Trophoblast cell (in vitro differentiated cells and primary cell): ENCODE data around the gene KIFC3.

Source experiments
- DNase-seq, 2 donors: peaks; one replicate each; pipeline ENCODE4 v3.0.0-alpha.2; 2016
- H2AFZ ChIP-seq: 2 replicates; pipeline ENCODE4 v1.6.1; 2013; ENCODE audit warnings: low read length, moderate library complexity, mild to moderate bottlenecking; ENCODE audit not compliant: insufficient read depth, poor library complexity
- H2AK5ac ChIP-seq: 2 replicates; pipeline ENCODE4 v1.6.1; 2013; ENCODE audit warnings: mild to moderate bottlenecking, low read length
- H2BK120ac ChIP-seq: 2 replicates; pipeline ENCODE4 v1.6.1; 2013; ENCODE audit warnings: low read length, mild to moderate bottlenecking, moderate library complexity; ENCODE audit not compliant: insufficient read depth, poor library complexity
- H2BK12ac ChIP-seq: 2 replicates; pipeline ENCODE4 v1.6.1; 2013; ENCODE audit warnings: mild to moderate bottlenecking, low read length, moderate library complexity
- H2BK5ac ChIP-seq: 2 replicates; pipeline ENCODE4 v1.6.1; 2013; ENCODE audit warnings: low read length, low read depth, moderate library complexity, mild to moderate bottlenecking; ENCODE audit not compliant: poor library complexity
- H3K14ac ChIP-seq: 2 replicates; pipeline ENCODE4 v1.6.1; 2013; ENCODE audit warnings: mild to moderate bottlenecking, low read length
- H3K18ac ChIP-seq: 2 replicates; pipeline ENCODE4 v1.6.1; 2013; ENCODE audit warnings: mild to moderate bottlenecking, low read length
- H3K23ac ChIP-seq: 2 replicates; pipeline ENCODE4 v1.6.1; 2013; ENCODE audit warnings: low read length
- H3K27ac ChIP-seq: 2 replicates; pipeline ENCODE4 v1.5.1; 2013; ENCODE audit warnings: low read depth, mild to moderate bottlenecking, inconsistent platforms, low read length, moderate library complexity
- H3K27me3 ChIP-seq: 2 replicates; pipeline ENCODE4 v1.6.1; 2013; ENCODE audit warnings: inconsistent platforms, mild to moderate bottlenecking, low read length, moderate library complexity; ENCODE audit not compliant: insufficient read depth
- H3K36me3 ChIP-seq, 2 experiments: 1 replicate in 1 of 2; 2 replicates in 1 of 2; pipeline ENCODE4 v1.6.1; 2013; ENCODE audit warnings: low read length in 2 of 2, mild to moderate bottlenecking in 2 of 2, moderate library complexity in 1 of 2; ENCODE audit not compliant: insufficient read depth in 2 of 2, control insufficient read depth in 1 of 2
- H3K4ac ChIP-seq: 2 replicates; pipeline ENCODE4 v1.6.1; 2013; ENCODE audit warnings: low read depth, mild to moderate bottlenecking, low read length, moderate library complexity
- H3K4me1 ChIP-seq, 2 experiments: 1 replicate in 1 of 2; 2 replicates in 1 of 2; pipeline ENCODE4 v1.6.1; 2013; ENCODE audit warnings: low read length in 2 of 2, mild to moderate bottlenecking in 2 of 2, moderate library complexity in 1 of 2; ENCODE audit not compliant: insufficient read depth in 2 of 2, control insufficient read depth in 1 of 2
- H3K4me2 ChIP-seq: 2 replicates; pipeline ENCODE4 v1.6.1; 2013; ENCODE audit warnings: inconsistent platforms, mild to moderate bottlenecking, low read length, moderate library complexity
- H3K4me3 ChIP-seq: 2 replicates; pipeline ENCODE4 v1.5.1; 2013; ENCODE audit warnings: mild to moderate bottlenecking, low read depth, low read length, inconsistent platforms
- H3K79me1 ChIP-seq: one replicate; pipeline ENCODE4 v1.6.1; 2013; ENCODE audit warnings: low read length
- H3K79me2 ChIP-seq: 2 replicates; pipeline ENCODE4 v1.6.1; 2013; ENCODE audit warnings: low read length, mild to moderate bottlenecking; ENCODE audit not compliant: control insufficient read depth, insufficient read depth, poor library complexity
- H3K9ac ChIP-seq: 2 replicates; pipeline ENCODE4 v1.6.1; 2013; ENCODE audit warnings: mild to moderate bottlenecking, low read length
- H3K9me3 ChIP-seq: 2 replicates; pipeline ENCODE4 v1.6.1; 2013; ENCODE audit warnings: low read depth, mild to moderate bottlenecking, control low read depth, inconsistent platforms, low read length; ENCODE audit not compliant: insufficient read depth
- H4K12ac ChIP-seq: 2 replicates; pipeline ENCODE4 v1.6.1; 2013; ENCODE audit warnings: low read depth, mild to moderate bottlenecking, low read length, moderate library complexity
- H4K8ac ChIP-seq: 2 replicates; pipeline ENCODE4 v1.6.1; 2013; ENCODE audit warnings: low read depth, mild to moderate bottlenecking, low read length, moderate library complexity
- H4K91ac ChIP-seq: one replicate; pipeline ENCODE4 v1.6.1; 2013; ENCODE audit warnings: low read depth, mild to moderate bottlenecking, low read length, moderate library complexity
- WGBS: extraction: QIAGEN DNeasy Blood & Tissue Kit; methylation state at CpG from one replicate; pipeline ENCODE4 v1.1.7; 2013; ENCODE audit warnings: missing lambda C conversion rate; ENCODE audit not compliant: insufficient read length, insufficient coverage; ENCODE audit errors: extremely low coverage; 5-methylcytosine and 5-hydroxymethylcytosine counted together

The KIFC3 gene

GRCh38 chr16:57755061-57755684, 47.1 kb downstream of the KIFC3 start:
- no CpG with 5 or more reads among the region's 24 CpGs for WGBS
- Histone ChIP-seq H3K27me3 (no peaks in the 10 kb centered on the region), H3K4me3 (no peak overlapping the region), H4K12ac (no peak overlapping the region), H3K36me3 (peaks cover 42 to 43% of the 10 kb centered on the region in 2 experiments), H4K91ac (no peak overlapping the region), H2AFZ (no peak overlapping the region), H2BK120ac (no peak overlapping the region), H3K4me2 (no peak overlapping the region), H3K79me1 (peaks cover 3% of the 10 kb centered on the region), H4K8ac (no peak overlapping the region), H2AK5ac (no peak overlapping the region), H3K4ac (no peak overlapping the region), H3K4me1 (peaks cover 20 to 21% of the 10 kb centered on the region in 2 experiments), H3K18ac (no peak overlapping the region), H3K27ac (no peak overlapping the region), H3K14ac (no peak overlapping the region), H2BK12ac (no peak overlapping the region), H3K9me3 (peaks cover 2% of the 10 kb centered on the region), H3K23ac (no peak overlapping the region), H3K9ac (no peak overlapping the region), H2BK5ac (no peak overlapping the region), H3K79me2 (no peaks in the 10 kb centered on the region)
- DNase-seq, result no peak

GRCh38 chr16:57754354-57755060, 47.8 kb downstream of the KIFC3 start:
- H4K91ac ChIP-seq, result no peak overlapping the region
- no peak overlapping the region for H2BK120ac ChIP-seq
- H3K4ac ChIP-seq, result no peak overlapping the region
- no peak for DNase-seq
- no CpG with 5 or more reads among the region's 9 CpGs for WGBS
- H2BK12ac ChIP-seq, result no peak overlapping the region
- no peak overlapping the region for H2AK5ac ChIP-seq
- peaks cover 3% of the 10 kb centered on the region for H3K79me1 ChIP-seq
- no peak overlapping the region for H2AFZ ChIP-seq
- H3K27me3 ChIP-seq, result no peaks in the 10 kb centered on the region
- H3K27ac ChIP-seq, result no peak overlapping the region
- no peak overlapping the region for H2BK5ac ChIP-seq
- no peaks in the 10 kb centered on the region for H3K79me2 ChIP-seq
- peaks cover 40 to 41% of the 10 kb centered on the region in 2 experiments for H3K36me3 ChIP-seq
- H3K9me3 ChIP-seq, result peaks cover 2% of the 10 kb centered on the region
- no peak overlapping the region for H4K8ac ChIP-seq
- no peak overlapping the region for H3K18ac ChIP-seq
- no peak overlapping the region for H3K4me3 ChIP-seq
- H3K4me1 ChIP-seq, result peaks cover 13 to 15% of the 10 kb centered on the region in 2 experiments
- H3K4me2 ChIP-seq, result no peak overlapping the region
- H3K9ac ChIP-seq, result no peak overlapping the region
- H3K23ac ChIP-seq, result no peak overlapping the region
- no peak overlapping the region for H4K12ac ChIP-seq
- H3K14ac ChIP-seq, result no peak overlapping the region

- WGBS, result no CpG with 5 or more reads among the region's 32 CpGs
- Histone ChIP-seq H3K9ac (no peak overlapping the region), H3K27me3 (no peaks in the 10 kb centered on the region)
These were observed 48.6 kb downstream of the KIFC3 start for GRCh38 chr16:57753448-57754353.

DNA sequence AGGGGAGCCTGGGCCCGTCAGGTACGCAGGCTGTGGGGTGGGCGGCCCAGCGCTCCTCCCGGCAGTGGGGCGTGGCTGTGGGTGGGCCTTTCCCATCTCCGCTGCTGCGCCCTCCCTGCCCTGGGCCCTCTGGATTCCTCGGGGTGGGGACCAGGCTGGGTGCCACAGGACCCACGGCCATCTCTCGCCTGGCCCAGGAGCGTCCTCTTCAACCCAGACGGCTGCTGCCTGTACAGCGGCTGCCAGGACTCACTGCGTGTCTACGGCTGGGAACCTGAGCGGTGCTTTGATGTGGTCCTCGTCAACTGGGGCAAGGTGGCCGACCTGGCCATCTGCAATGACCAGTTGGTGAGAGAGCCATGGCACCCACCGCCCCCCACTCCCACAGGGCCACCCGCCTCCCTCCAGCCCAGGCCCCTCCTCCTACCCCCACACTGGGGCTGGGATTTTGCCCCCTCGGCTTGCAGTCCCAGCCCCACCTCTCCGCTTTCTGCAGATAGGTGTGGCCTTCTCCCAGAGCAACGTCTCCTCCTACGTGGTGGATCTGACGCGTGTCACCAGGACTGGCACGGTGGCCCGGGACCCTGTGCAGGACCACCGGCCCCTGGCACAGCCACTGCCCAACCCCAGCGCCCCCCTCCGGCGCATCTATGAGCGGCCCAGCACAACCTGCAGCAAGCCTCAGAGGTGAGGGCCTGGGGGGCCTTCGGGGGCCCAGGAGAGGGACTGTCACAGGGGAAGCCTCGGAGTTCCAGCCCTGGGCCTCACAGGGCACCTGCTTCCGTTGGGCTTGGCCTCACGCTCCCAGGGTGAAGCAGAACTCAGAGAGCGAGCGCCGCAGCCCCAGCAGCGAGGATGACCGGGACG, 49.5 kb downstream of the KIFC3 start:
- H3K4me1 ChIP-seq, result peaks cover 15 to 16% of the 10 kb centered on the region in 2 experiments
- no peak overlapping the region for H3K27ac ChIP-seq
- H3K36me3 ChIP-seq, result peaks cover 31% of the 10 kb centered on the region in 2 experiments
- no peak overlapping the region for H4K91ac ChIP-seq
- no peak overlapping the region for H4K8ac ChIP-seq
- no CpG with 5 or more reads among the region's 44 CpGs for WGBS
- no peaks in the 10 kb centered on the region for H3K79me2 ChIP-seq
- H3K4me3 ChIP-seq, result no peak overlapping the region
- DNase-seq, result no peak
- no peak overlapping the region for H3K9ac ChIP-seq
- no peak overlapping the region for H2AFZ ChIP-seq
- H3K4ac ChIP-seq, result no peak overlapping the region
- no peaks in the 10 kb centered on the region for H3K27me3 ChIP-seq
- peaks cover 2% of the 10 kb centered on the region for H3K9me3 ChIP-seq
- no peak overlapping the region for H2AK5ac ChIP-seq
- H2BK12ac ChIP-seq, result no peak overlapping the region
- H3K79me1 ChIP-seq, result peaks cover 2% of the 10 kb centered on the region
- H4K12ac ChIP-seq, result no peak overlapping the region
- no peak overlapping the region for H3K23ac ChIP-seq
- no peak overlapping the region for H3K14ac ChIP-seq
- no peak overlapping the region for H2BK5ac ChIP-seq
- no peak overlapping the region for H3K18ac ChIP-seq
- no peak overlapping the region for H3K4me2 ChIP-seq
- H2BK120ac ChIP-seq, result no peak overlapping the region

More at GRCh38 chr16:57753448-57754353, 48.6 kb downstream of the KIFC3 start:
- Histone ChIP-seq H2AFZ (no peak overlapping the region), H3K9me3 (peaks cover 2% of the 10 kb centered on the region), H3K4me1 (peaks cover 12 to 14% of the 10 kb centered on the region in 2 experiments), H2BK12ac (no peak overlapping the region), H4K8ac (no peak overlapping the region), H3K27ac (no peak overlapping the region), H2BK5ac (no peak overlapping the region), H3K4me2 (no peak overlapping the region), H2AK5ac (no peak overlapping the region), H3K14ac (no peak overlapping the region), H3K23ac (no peak overlapping the region), H3K79me2 (no peaks in the 10 kb centered on the region), H2BK120ac (no peak overlapping the region), H4K91ac (no peak overlapping the region), H3K36me3 (peaks cover 37% of the 10 kb centered on the region in 2 experiments), H3K4ac (no peak overlapping the region), H3K79me1 (no peaks in the 10 kb centered on the region), H3K4me3 (no peak overlapping the region), H4K12ac (no peak overlapping the region), H3K18ac (no peak overlapping the region)
- DNase-seq, result no peak
